Endothelial cell of umbilical vein (primary cell): Measurements from ENCODE around the gene SAXO1. TPM values are rescaled to one million over a fixed set of nuclear protein-coding genes. Genes with fewer than 3 reads are reported as not detected.

Source experiments
- BruUV-seq: library from RNA; stranded (reverse); fragments of 400-500 nt; replicated peaks from 2 replicates; lab custom pipeline; 2021; lab: Mats Ljungman, UMichigan
- CTCF ChIA-PET: fragments of 300-600, 350-600 bp; sonication (Branson Sonifier 250); formaldehyde crosslinking; loops from one replicate; lab custom pipeline; 2021; ENCODE audit warnings: antibody characterized with exemption, inconsistent platforms; lab: Charles Lee
- POLR2A ChIA-PET: fragments of 300-600, 350-600 bp; sonication (Branson Sonifier 250); formaldehyde crosslinking; loops from one replicate; lab custom pipeline; 2021; ENCODE audit warnings: antibody characterized with exemption, inconsistent platforms; lab: Charles Lee
- DNase-seq: peaks from one replicate; pipeline ENCODE4 v3.0.0-alpha.2; 2011; ENCODE audit warnings: low read depth, low spot score
- FAIRE-seq: peaks from 2 replicates; lab custom pipeline; 2011; peaks lifted over from hg19 to GRCh38; lab: Jason Lieb, UNC
- H2AFZ ChIP-seq: 2 replicates; pipeline ENCODE4 v1.6.0; 2012; ENCODE audit warnings: low read depth, low read length, control low read depth, inconsistent platforms
- H3K27ac ChIP-seq: 2 replicates; pipeline ENCODE4 v1.5.1; 2011; ENCODE audit warnings: low read depth, mild to moderate bottlenecking, control low read depth, low read length, moderate library complexity; ENCODE audit not compliant: insufficient read depth
- H3K27me3 ChIP-seq, 2 experiments: 2 replicates each; pipeline versions ENCODE4 v1.6.0 to v1.6.1; 2011; ENCODE audit warnings: low read length in 2 of 2, mixed read lengths in 1 of 2; ENCODE audit not compliant: control insufficient read depth in 2 of 2, insufficient read depth in 2 of 2
- H3K36me3 ChIP-seq, 2 experiments: 2 replicates in 1 of 2; 3 replicates in 1 of 2; pipeline ENCODE4 v1.5.1; 2011; ENCODE audit warnings: low read length in 2 of 2, mild to moderate bottlenecking in 1 of 2, moderate library complexity in 1 of 2; ENCODE audit not compliant: control insufficient read depth in 2 of 2, insufficient read depth in 2 of 2; ENCODE audit errors: extremely low read depth in 1 of 2
- H3K4me1 ChIP-seq: 3 replicates; pipeline ENCODE4 v1.5.1; 2011; ENCODE audit warnings: mild to moderate bottlenecking, low read length; ENCODE audit not compliant: control insufficient read depth, insufficient read depth; ENCODE audit errors: extremely low read depth
- H3K4me2 ChIP-seq: 2 replicates; pipeline ENCODE4 v1.6.1; 2011; ENCODE audit warnings: low read length, control low read depth, mixed read lengths; ENCODE audit not compliant: insufficient read depth
- H3K4me3 ChIP-seq, 3 experiments: fragments of 200-600 bp in 1 of 3; sonication (generic), shearing (Covaris generic) in 1 of 3; replicated peaks in 1 of 3; 2 replicates each; pipeline ENCODE4 v1.5.1; 2011 to 2016; ENCODE audit warnings: control low read depth in 3 of 3, low read length in 3 of 3, mild to moderate bottlenecking in 2 of 3, inconsistent platforms in 1 of 3, low read depth in 1 of 3, moderate library complexity in 1 of 3; ENCODE audit not compliant: insufficient read depth in 1 of 3
- H3K79me2 ChIP-seq: 2 replicates; pipeline ENCODE4 v1.6.0; 2012; ENCODE audit warnings: low read length, inconsistent platforms; ENCODE audit not compliant: control insufficient read depth, insufficient read depth
- H3K9ac ChIP-seq: replicated peaks from 2 replicates; pipeline ENCODE3; 2011; ENCODE audit warnings: low read length, control low read depth; ENCODE audit not compliant: insufficient read depth; ENCODE audit errors: extremely low read depth
- H3K9me1 ChIP-seq: replicated peaks from 3 replicates; pipeline ENCODE4 v1.6.0; 2011; ENCODE audit warnings: mild to moderate bottlenecking, low read length; ENCODE audit not compliant: control insufficient read depth, insufficient read depth; ENCODE audit errors: extremely low read depth
- H3K9me3 ChIP-seq: replicated peaks from 2 replicates; pipeline ENCODE4 v1.5.1; 2012; ENCODE audit warnings: low read length, inconsistent platforms; ENCODE audit not compliant: control insufficient read depth, insufficient read depth
- H4K20me1 ChIP-seq: replicated peaks from 2 replicates; pipeline ENCODE3; 2011; ENCODE audit warnings: mild to moderate bottlenecking, low read length; ENCODE audit not compliant: control insufficient read depth, insufficient read depth; ENCODE audit errors: extremely low read depth
- CTCF ChIP-seq, 2 donors: IDR thresholded peaks; 1 replicate in 1 of 2; 2 replicates in 1 of 2; pipeline ENCODE4 v1.5.1; 2011; ENCODE audit warnings: low read length in 2 of 2, mild to moderate bottlenecking in 2 of 2, moderate library complexity in 2 of 2, control low read depth in 1 of 2, inconsistent platforms in 1 of 2, low read depth in 1 of 2; ENCODE audit not compliant: insufficient read depth in 1 of 2; ENCODE audit errors: extremely low read depth in 1 of 2
- EZH2 ChIP-seq: IDR thresholded peaks from 2 replicates; pipeline ENCODE4 v1.6.1; 2012; ENCODE audit warnings: borderline replicate concordance, low read depth, mild to moderate bottlenecking, moderate library complexity, low read length, inconsistent platforms; ENCODE audit not compliant: severe bottlenecking
- FOS ChIP-seq: IDR thresholded peaks from 2 replicates; pipeline ENCODE4 v1.6.1; 2011; ENCODE audit warnings: mild to moderate bottlenecking, low read length, moderate library complexity, borderline replicate concordance; ENCODE audit not compliant: insufficient read depth
- GATA2 ChIP-seq: IDR thresholded peaks from 2 replicates; pipeline ENCODE4 v1.7.0; 2011; ENCODE audit warnings: low read depth, mild to moderate bottlenecking, moderate library complexity, mixed read lengths, low read length; ENCODE audit not compliant: insufficient read length, insufficient read depth
- JUN ChIP-seq: IDR thresholded peaks from 2 replicates; pipeline ENCODE4 v1.6.1; 2011; ENCODE audit warnings: borderline replicate concordance, low read depth; ENCODE audit not compliant: insufficient read length, insufficient read depth
- MAX ChIP-seq: IDR thresholded peaks from 2 replicates; pipeline ENCODE4 v1.6.1; 2011; ENCODE audit not compliant: insufficient read depth, insufficient read length
- MYC ChIP-seq: IDR thresholded peaks from one replicate; pipeline ENCODE4 v1.6.1; 2011; ENCODE audit warnings: mild to moderate bottlenecking, low read depth, low read length
- POLR2A ChIP-seq: IDR thresholded peaks from 2 replicates; pipeline ENCODE4 v1.6.1; 2012; ENCODE audit warnings: low read depth, mild to moderate bottlenecking, control low read depth, low read length
- POLR2AphosphoS5 ChIP-seq: IDR thresholded peaks from 2 replicates; pipeline ENCODE4 v1.6.1; 2012; ENCODE audit warnings: low read depth, mild to moderate bottlenecking, control low read depth, low read length, moderate library complexity; ENCODE audit not compliant: insufficient read depth
- dilution Hi-C: fragments of 300-500 bp; cut with MboI; formaldehyde crosslinking; loops from one replicate; pipeline ENCODE4 v1.15.0; 2019; ENCODE audit warnings: low sequenced_read_pairs; ENCODE audit not compliant: extremely low pct_ligation_motif_present
- intact Hi-C: fragments of 100-400 bp; cut with micrococcal nuclease; formaldehyde crosslinking; loops from one replicate; pipeline ENCODE4 v1.10.0; 2022
- polyA plus RNA-seq, 4 experiments: library from polyadenylated mRNA; depleted of rRNA in 3 of 4; stranded (reverse) in 3 of 4; unstranded in 1 of 4; fragments of >200 nt; gene quantifications; 2 replicates each; pipeline versions ENCODE4 v1.2.1 to v1.2.3, GENCODE V29; 2011 to 2012; ENCODE audit warnings: missing spikeins in 1 of 4
- total RNA-seq: library from RNA; stranded (reverse); gene quantifications from 2 replicates; pipeline ENCODE4 v1.2.3, GENCODE V29; 2021

Gene SAXO1
- total and polyA plus RNA-seq, 2 donors (not counting 3 experiments of a cell fraction or from before 2014, with no cell fraction given), result not detected

GRCh38 chr9:18905028-18905882 is 127.8 kb downstream of the SAXO1 start:
- Histone ChIP-seq H3K9me1 (no peaks in the 10 kb centered on the region), H3K4me1 (no peaks in the 10 kb centered on the region), H3K27ac (no peak overlapping the region), H3K4me2 (no peak overlapping the region), H3K79me2 (no peaks in the 10 kb centered on the region), H3K9me3 (no peaks in the 10 kb centered on the region), H3K9ac (no peak overlapping the region), H3K4me3 (no peak overlapping the region), H2AFZ (no peak overlapping the region), H3K36me3 (peaks cover 0 to 2% of the 10 kb centered on the region in 2 experiments), H4K20me1 (no peaks in the 10 kb centered on the region), H3K27me3 (no peaks in the 10 kb centered on the region)
- POLR2A ChIA-PET, result interaction anchor here (0.7 kb wide), 1 partner anchor 25 kb away, joined by 9 read pairs; no protein-coding TSS in a partner anchor
- TF ChIP-seq MAX (no peak), GATA2 (no peak), CTCF (IDR thresholded peaks at IDR 0.05; ENCODE audit: extremely low read depth in 1 of 2, insufficient read depth in 1 of 2, low read depth in 1 of 2, low read length in 2 of 2) (no peak), POLR2A (no peak), FOS (no peak), MYC (no peak), JUN (no peak), POLR2AphosphoS5 (no peak), EZH2 (no peak)
- no TSS peak for BruUV-seq
- intact Hi-C loops (no loop called here), dilution Hi-C loops (no loop called here)
- FAIRE-seq (no peak), DNase-seq (no peak)
- CTCF ChIA-PET, result no interaction called here
